ENCODE data around the gene NECTIN2.
"Not testable (repeated sequence)": the region's sequence is repeated elsewhere in the genome, so short reads cannot be mapped to it uniquely, and the experiment has no call there.

Gene NECTIN2

DNA sequence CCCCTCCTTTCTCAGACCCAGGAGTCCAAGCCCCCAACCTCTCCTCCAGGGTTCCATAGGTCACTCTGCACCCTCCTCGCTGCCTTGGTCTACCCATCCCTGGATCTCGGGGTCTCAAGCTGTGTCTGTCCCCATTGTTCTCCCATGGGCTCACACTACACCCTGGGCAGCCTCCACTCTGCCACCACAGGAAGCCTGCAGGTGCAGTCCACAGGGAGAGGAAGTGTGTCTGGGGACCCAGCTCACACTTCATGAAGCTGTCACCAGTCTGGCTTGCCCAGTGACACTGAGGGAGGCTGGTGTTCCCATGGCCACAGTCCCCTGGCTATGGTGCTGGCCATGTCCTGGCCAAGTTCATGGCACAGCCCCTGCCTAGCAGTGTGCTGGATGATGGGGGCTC lies 5.3 kb downstream of the NECTIN2 start:
- DNase-seq (ENCODE audit: low read depth) = no peak

GRCh38 chr19:44855606-44856005 lies 9.5 kb downstream of the NECTIN2 start:
- DNase-seq (ENCODE audit: low read depth) = no peak

GRCh38 chr19:44856421-44857083 lies 10.5 kb downstream of the NECTIN2 start:
- no peak for DNase-seq (ENCODE audit: low read depth)

DNA sequence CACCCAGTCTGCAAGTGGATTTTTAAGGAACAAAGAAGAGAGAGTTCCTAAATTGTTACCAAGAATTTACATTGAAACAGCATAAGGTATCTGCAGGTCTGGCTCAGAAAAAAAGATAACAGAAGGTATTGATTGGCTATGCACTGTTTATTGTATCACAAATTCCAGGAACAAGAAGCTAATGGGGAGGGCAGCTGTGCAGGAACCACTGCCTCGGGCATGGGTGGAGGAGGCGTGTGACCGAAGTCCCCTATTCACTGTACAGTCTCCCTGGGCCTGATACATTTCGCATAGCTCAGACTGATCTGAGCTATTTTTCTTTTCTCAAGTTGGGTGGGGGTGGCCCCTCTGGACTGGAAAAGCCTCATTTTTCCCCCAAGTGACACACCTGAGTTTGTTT lies 11.7 kb downstream of the NECTIN2 start:
- no peak for DNase-seq (ENCODE audit: low read depth)

- DNase-seq (ENCODE audit: low read depth) = not testable (repeated sequence)
Observed at GRCh38 chr19:44861576-44861975, 15.5 kb downstream of the NECTIN2 start.

DNA sequence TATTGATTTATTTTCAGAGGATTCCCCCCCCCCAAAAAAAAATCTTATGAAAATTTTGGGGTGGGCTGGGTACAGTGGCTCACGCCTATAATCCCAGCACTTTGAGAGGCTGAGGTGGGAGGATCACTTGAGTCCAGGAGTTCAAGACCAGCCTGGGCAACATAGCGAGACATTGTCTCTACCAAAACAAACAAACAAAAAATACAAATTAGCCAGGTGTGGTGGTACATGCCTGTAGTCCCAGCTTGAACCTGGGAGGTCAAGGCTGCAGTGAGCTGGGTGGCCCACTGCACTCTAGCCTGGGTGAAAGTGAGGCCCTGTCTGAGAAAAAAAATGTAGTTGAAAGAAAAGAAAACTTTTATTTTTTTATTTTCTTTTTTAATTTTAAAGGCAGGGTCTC lies 17.9 kb downstream of the NECTIN2 start:
- DNase-seq (ENCODE audit: low read depth) = no peak

- DNase-seq (ENCODE audit: low read depth) = no peak
Observed at GRCh38 chr19:44865196-44865767, 19.2 kb downstream of the NECTIN2 start.

DNA sequence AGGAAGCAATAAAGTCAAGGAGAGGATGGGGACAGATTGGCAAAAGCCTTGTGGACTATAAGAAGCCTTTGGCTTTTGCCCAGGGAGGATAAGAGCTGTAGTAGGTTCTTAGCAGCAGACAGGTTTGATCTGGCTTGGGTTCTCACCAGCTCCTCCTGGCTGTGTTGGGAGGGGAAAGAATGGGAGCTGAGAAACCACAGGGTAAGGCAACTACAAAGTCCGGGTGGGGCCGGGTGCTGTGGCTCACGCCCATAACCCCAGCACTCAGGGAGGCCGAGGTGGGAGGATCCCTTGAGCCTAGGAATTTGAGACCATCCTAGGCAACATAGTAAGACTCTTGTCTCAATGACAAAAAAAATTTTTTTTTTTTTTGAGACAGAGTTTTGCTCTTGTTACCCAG lies 20.6 kb downstream of the NECTIN2 start:
- DNase-seq (ENCODE audit: low read depth) = no peak

GRCh38 chr19:44867578-44867977 lies 21.5 kb downstream of the NECTIN2 start:
- DNase-seq (ENCODE audit: low read depth) = no peak

DNA sequence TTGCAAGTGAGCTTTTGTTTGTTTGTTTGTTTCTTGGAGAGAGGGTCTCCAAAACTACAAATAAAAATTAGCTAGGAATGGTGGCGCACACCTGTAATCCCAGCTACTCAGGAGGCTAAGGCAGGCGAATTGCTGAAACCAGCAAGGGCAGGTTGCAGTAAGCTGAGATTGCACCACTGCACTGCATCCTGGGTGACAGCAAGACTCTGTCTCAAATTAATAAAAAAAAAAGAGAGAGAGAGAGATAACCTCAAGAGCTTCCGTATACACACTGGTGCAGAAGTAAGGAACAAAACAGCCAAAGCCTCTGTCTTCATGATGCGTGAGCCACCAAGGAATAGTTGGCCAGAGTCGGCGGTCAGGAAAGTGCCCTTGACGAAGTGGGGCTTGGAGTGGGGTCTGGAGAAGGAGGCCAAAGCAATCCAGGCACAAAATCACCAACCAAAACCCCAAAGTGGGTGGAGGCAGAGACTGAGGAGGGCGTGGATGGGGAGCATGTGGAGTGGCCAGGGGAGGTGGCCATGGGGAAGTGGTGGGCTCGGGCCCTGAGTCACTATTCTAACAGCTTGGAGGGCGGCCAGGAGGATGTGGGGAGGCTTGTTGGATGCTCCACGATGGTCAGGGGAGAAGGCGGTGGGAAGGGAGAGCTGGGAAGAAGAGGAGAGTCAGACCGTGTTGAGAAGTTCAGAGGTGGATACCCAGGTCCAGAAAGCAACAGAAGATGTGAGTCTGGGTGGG lies 23.8 kb downstream of the NECTIN2 start:
- no peak for DNase-seq (ENCODE audit: low read depth)

DNA sequence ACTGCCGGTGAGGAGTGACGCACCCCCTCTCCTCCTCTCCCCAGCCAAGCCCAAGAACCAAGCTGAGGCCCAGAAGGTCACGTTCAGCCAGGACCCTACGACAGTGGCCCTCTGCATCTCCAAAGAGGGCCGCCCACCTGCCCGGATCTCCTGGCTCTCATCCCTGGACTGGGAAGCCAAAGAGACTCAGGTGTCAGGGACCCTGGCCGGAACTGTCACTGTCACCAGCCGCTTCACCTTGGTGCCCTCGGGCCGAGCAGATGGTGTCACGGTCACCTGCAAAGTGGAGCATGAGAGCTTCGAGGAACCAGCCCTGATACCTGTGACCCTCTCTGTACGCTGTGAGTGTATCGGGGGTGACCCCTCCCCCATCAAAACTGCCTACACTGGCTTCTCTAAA lies 25.7 kb downstream of the NECTIN2 start:
- no peak for DNase-seq (ENCODE audit: low read depth)

DNA sequence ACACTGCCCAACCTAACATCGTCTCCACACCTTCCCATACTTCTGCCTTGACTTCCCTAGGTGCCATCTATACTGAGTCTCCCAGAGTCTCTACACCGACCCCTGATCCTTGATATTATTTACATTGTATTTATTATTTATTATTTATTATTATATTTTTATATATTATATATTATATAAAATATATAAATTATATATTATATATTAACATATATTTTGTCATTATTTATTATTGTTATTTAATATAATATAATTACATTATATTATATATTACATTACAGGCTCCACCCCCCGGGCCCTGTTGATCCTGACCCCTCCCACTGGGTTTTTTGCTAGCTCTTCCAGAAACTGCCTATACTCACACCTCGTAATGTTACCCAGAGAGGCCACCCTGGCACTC lies 26.6 kb downstream of the NECTIN2 start:
- DNase-seq (ENCODE audit: low read depth) = no peak

DNA sequence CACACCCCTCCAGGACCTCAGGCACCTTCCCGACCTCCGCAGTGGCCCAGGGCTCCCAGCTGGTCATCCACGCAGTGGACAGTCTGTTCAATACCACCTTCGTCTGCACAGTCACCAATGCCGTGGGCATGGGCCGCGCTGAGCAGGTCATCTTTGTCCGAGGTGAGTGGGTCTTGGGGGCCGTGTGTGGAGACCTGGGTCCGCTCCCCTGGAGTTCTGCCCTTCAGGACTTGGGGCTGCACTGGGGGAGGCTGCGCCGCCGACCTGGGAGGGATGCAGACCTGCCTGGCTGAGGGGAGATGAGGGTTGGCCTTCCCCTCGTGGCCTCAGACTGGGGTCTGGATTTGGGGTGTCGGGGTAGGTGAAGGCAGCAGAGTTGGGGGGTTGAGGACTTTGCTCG lies 28.2 kb downstream of the NECTIN2 start:
- no peak for DNase-seq (ENCODE audit: low read depth)

DNA sequence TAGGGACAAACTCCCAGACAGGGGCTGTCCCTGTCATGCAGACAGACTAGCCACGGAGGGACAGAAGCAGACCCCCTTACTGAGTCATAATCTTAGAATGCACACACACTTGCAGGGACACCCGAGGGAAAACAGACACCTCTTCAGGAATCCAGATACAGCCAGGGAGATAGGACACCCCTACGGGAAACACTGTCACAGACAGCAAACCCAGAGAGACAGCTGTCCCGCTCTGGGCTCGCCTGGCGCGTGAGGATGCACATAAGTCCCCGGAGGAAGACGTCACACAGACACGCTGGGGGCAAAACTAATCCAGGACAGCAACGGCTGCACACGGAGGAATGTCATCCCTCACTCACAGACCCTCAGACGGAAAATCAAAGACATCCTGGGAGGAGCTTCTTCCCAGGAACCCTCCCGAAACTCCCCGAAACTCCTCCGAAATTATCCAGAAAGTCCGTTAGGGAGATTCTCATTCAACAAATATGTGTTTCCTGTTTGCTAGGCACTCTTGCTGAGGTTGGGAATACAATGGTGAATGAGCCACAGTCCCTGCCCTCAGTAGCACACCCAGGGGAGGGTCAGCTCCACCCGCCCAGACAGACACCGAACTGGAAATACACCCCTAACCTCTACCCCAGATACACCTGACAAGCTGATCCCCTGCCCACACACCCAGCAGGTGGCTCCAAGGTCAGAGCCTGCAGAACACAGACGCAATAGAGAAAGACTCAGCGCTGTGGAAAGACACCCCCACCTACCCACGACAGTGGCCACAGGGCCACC lies 29.8 kb downstream of the NECTIN2 start:
- DNase-seq (ENCODE audit: low read depth) = no peak

DNA sequence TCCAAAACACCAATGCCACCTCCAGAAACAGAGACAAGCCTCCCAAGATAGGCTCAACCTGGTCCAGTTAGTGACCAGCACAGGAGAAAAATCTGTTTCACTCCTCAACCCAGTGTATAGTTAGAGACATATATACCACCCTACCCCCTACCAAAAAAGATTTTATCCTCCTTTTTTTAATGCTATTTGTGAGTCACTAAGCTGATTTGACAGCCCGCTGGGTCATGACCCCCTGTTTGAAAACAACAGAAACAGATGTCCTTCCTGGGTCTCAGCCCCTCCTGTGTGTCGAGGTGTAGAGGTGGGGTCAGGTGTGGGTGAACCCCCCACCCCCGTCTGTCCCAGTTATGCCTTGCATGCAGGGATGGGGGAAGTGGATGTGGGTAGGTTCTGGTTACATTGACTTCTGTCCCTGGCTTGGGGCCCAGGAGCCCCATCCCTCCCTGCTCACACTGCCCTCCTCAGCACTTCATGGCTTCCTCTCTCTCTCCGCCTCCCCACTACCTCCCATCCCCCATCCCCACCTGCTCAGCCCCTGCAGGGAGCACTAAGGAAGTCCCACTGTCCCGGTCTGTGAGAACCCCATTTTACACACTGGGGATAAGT lies 30.9 kb downstream of the NECTIN2 start:
- no peak for DNase-seq (ENCODE audit: low read depth)

- DNase-seq (ENCODE audit: low read depth) = no peak
Observed at GRCh38 chr19:44878120-44878865, 32.2 kb downstream of the NECTIN2 start.

DNA sequence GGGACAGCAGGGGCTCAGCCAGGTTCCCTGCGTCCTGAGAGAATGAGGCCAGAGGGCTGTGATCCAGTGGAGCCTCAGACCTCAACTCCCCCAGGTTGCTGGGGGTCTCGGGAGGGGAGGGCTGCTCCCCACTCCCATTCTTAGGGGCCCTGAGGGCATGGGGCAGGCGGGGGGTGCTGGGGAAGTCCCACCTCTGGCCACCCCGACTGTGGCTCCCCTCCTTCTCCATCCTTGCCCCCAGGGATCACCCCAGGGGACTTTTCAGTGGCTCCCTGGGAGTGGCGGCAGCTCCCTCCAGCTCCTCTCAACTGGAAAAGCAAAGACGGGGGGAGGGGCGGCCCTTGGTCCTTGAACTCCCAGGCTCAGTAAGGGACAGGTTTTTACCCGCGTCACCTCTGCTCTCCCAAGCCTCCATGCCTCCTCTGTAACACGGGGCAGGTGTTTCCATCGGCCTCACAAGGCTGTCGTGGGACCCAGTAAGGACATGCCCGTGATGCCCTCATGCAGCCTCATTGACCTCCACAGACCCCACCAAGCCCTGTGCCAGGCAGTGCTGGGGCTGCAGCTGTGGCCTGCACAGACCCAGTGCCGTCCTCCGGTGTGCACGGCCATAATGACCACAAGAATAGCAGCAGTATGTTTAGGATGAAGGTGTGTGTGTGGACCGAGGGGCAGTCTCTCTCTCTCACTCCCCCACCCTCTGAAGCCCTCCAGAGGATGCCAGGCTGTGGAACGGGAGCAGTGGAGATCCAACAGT lies 33.4 kb downstream of the NECTIN2 start:
- no peak for DNase-seq (ENCODE audit: low read depth)

GRCh38 chr19:44882063-44882462 lies 36.0 kb downstream of the NECTIN2 start:
- no peak for DNase-seq (ENCODE audit: low read depth)

GRCh38 chr19:44882619-44883397 lies 36.7 kb downstream of the NECTIN2 start:
- not testable (repeated sequence) for DNase-seq (ENCODE audit: low read depth)

DNA sequence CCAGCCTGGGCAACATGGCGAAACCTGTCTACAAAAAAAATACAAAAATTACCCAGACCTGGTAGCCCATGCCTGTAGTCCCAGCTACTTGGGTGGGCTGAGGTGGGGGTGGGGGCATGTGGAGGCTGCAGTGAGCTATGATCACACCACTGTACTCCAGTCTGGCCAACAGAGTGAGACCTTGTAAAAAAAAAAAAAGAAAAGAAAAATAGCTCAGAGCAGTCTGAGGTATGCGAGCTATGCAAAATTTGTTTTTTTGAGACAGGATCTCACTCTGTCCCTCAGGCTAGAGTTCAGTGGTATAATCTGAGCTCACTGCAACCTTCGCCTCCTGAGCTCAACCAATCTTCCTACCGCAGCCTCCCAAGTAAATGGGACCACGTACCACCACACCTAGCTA lies 37.8 kb downstream of the NECTIN2 start:
- DNase-seq (ENCODE audit: low read depth) = no peak
